Stimulated activated naive B cell treated with anti-CD40 and anti-IgM and Interleukin-4, amounts not matched to agents 10 μg/mL and 1 μg/mL and 100 μg/mL, for 72 hours (primary cell): ENCODE results near the gene SNX25.
A peak's percentile ranks its signal among the peaks of the same experiment; 100 is the strongest.

Experiments used
- ATAC-seq, 2 donors: fragments of 150-1000 bp; cut with Tn5 transposase; replicated peaks; 2 replicates each; pipeline ENCODE4 v1.10.0; 2021; ENCODE audit warnings: moderate library complexity in 1 of 2
- DNase-seq: peaks from one replicate; pipeline ENCODE4 v3.0.0; 2021
- H3K27ac Mint-ChIP-seq: one replicate; pipeline ENCODE4 v1.8.0; 2022; ENCODE audit warnings: mild to moderate bottlenecking, mixed read lengths
- H3K27me3 Mint-ChIP-seq, 2 donors: one replicate each; pipeline ENCODE4 v1.8.0; 2022; ENCODE audit warnings: mixed read lengths in 2 of 2
- H3K36me3 Mint-ChIP-seq, 2 donors: one replicate each; pipeline ENCODE4 v1.8.0; 2022; ENCODE audit warnings: mixed read lengths in 2 of 2, mild to moderate bottlenecking in 1 of 2
- H3K4me1 Mint-ChIP-seq, 2 donors: one replicate each; pipeline ENCODE4 v1.8.0; 2022; ENCODE audit warnings: mixed read lengths in 2 of 2, mild to moderate bottlenecking in 1 of 2
- H3K4me3 Mint-ChIP-seq, 2 donors: one replicate each; pipeline ENCODE4 v1.8.0; 2022; ENCODE audit warnings: mild to moderate bottlenecking in 2 of 2, mixed read lengths in 2 of 2, moderate library complexity in 1 of 2
- H3K9me3 Mint-ChIP-seq, 2 donors: one replicate each; pipeline ENCODE4 v1.8.0; 2022; ENCODE audit warnings: mixed read lengths in 2 of 2, mild to moderate bottlenecking in 1 of 2

SNX25 gene

GRCh38 chr4:185209031-185209851 lies at the start of gene SNX25:
Gene SNX25, plus strand, starts transcription at chr4:185209598. Its CDS starts 229 bp downstream, at chr4:185209827.
- ATAC-seq: peak; percentile 83 to 88
- H3K27ac Mint-ChIP-seq: peak within 1 kb of the TSS; percentile 89

GRCh38 chr4:185165605-185166063 lies 43.8 kb upstream of the SNX25 start:
- H3K9me3 Mint-ChIP-seq: no peaks in the 10 kb centered on the region
- peaks cover 15 to 34% of the 10 kb centered on the region in 2 donors for H3K36me3 Mint-ChIP-seq
- DNase-seq: no peak
- ATAC-seq: peak; percentile 97 to 98
- H3K4me1 Mint-ChIP-seq: peaks cover 11 to 17% of the 10 kb centered on the region in 2 donors
- peak overlapping the region in 1 of 2 donors; percentile 5 for H3K4me3 Mint-ChIP-seq
- no peaks in the 10 kb centered on the region for H3K27me3 Mint-ChIP-seq
- peak overlapping the region; percentile 16 for H3K27ac Mint-ChIP-seq

More at GRCh38 chr4:185209031-185209851, at the start of gene SNX25:
- peak; percentile 87 for DNase-seq
- H3K27me3 Mint-ChIP-seq: no peaks in the 10 kb centered on the region
- no peaks in the 10 kb centered on the region for H3K9me3 Mint-ChIP-seq
- peak within 1 kb of the TSS; percentile 89 to 90 for H3K4me3 Mint-ChIP-seq
- H3K36me3 Mint-ChIP-seq: peaks cover 0 to 5% of the 10 kb centered on the region in 2 donors
- peaks cover 41 to 71% of the 10 kb centered on the region in 2 donors for H3K4me1 Mint-ChIP-seq

- peaks cover 17 to 30% of the 10 kb centered on the region in 2 donors for H3K36me3 Mint-ChIP-seq
- H3K27ac Mint-ChIP-seq: no peak overlapping the region
- no peaks in the 10 kb centered on the region for H3K9me3 Mint-ChIP-seq
- ATAC-seq: no peak
- no peaks in the 10 kb centered on the region for H3K27me3 Mint-ChIP-seq
- no peak for DNase-seq
- H3K4me3 Mint-ChIP-seq: no peak overlapping the region
- peaks cover 17 to 29% of the 10 kb centered on the region in 2 donors for H3K4me1 Mint-ChIP-seq
These were observed 42.2 kb upstream of the SNX25 start for GRCh38 chr4:185167234-185167633.

- DNase-seq (no peak), ATAC-seq (peak; percentile 80)
- H3K9me3 Mint-ChIP-seq: no peaks in the 10 kb centered on the region
- H3K4me3 Mint-ChIP-seq: peak overlapping the region in 1 of 2 donors; percentile 50
- peaks cover 24 to 38% of the 10 kb centered on the region in 2 donors for H3K36me3 Mint-ChIP-seq
- H3K27ac Mint-ChIP-seq: no peak overlapping the region
- peaks cover 8 to 16% of the 10 kb centered on the region in 2 donors for H3K4me1 Mint-ChIP-seq
- H3K27me3 Mint-ChIP-seq: no peaks in the 10 kb centered on the region
These were observed 37.9 kb upstream of the SNX25 start for GRCh38 chr4:185171373-185172071.

- no peak for DNase-seq
These were observed 29.9 kb upstream of the SNX25 start for GRCh38 chr4:185179488-185179887.

GRCh38 chr4:185182239-185182638 lies 27.2 kb upstream of the SNX25 start:
- H3K27me3 Mint-ChIP-seq: no peaks in the 10 kb centered on the region
- peaks cover 7 to 29% of the 10 kb centered on the region in 2 donors for H3K36me3 Mint-ChIP-seq
- no peak overlapping the region for H3K4me3 Mint-ChIP-seq
- no peaks in the 10 kb centered on the region for H3K9me3 Mint-ChIP-seq
- no peak for ATAC-seq
- no peak for DNase-seq
- H3K27ac Mint-ChIP-seq: no peak overlapping the region
- peaks cover 2 to 11% of the 10 kb centered on the region in 2 donors for H3K4me1 Mint-ChIP-seq

More at GRCh38 chr4:185179488-185179887, 29.9 kb upstream of the SNX25 start:
- Mint-ChIP-seq H3K36me3 (peaks cover 15 to 31% of the 10 kb centered on the region in 2 donors), H3K4me1 (peaks cover 2 to 11% of the 10 kb centered on the region in 2 donors), H3K27ac (no peak overlapping the region), H3K27me3 (no peaks in the 10 kb centered on the region), H3K9me3 (no peaks in the 10 kb centered on the region), H3K4me3 (no peak overlapping the region)
- no peak for ATAC-seq

GRCh38 chr4:185183622-185184281 lies 25.6 kb upstream of the SNX25 start:
- Mint-ChIP-seq H3K27me3 (no peaks in the 10 kb centered on the region), H3K27ac (no peak overlapping the region), H3K9me3 (no peaks in the 10 kb centered on the region), H3K36me3 (peaks cover 10 to 32% of the 10 kb centered on the region in 2 donors), H3K4me3 (no peak overlapping the region), H3K4me1 (peaks cover 4 to 10% of the 10 kb centered on the region in 2 donors)
- DNase-seq (peak; percentile 51), ATAC-seq (peak; percentile 70 to 71)

- DNase-seq (no peak), ATAC-seq (no peak)
- Mint-ChIP-seq H3K4me3 (no peak overlapping the region), H3K27ac (no peak overlapping the region), H3K9me3 (no peaks in the 10 kb centered on the region), H3K27me3 (no peaks in the 10 kb centered on the region), H3K36me3 (peaks cover 18 to 35% of the 10 kb centered on the region in 2 donors), H3K4me1 (peaks cover 12 to 14% of the 10 kb centered on the region in 2 donors)
These were observed 22.6 kb upstream of the SNX25 start for GRCh38 chr4:185186769-185187168.

- H3K4me1 Mint-ChIP-seq: peaks cover 17 to 23% of the 10 kb centered on the region in 2 donors
- peaks cover 13 to 35% of the 10 kb centered on the region in 2 donors for H3K36me3 Mint-ChIP-seq
- no peak for DNase-seq
- H3K9me3 Mint-ChIP-seq: no peaks in the 10 kb centered on the region
- no peak overlapping the region for H3K4me3 Mint-ChIP-seq
- H3K27ac Mint-ChIP-seq: no peak overlapping the region
- no peak for ATAC-seq
- H3K27me3 Mint-ChIP-seq: no peaks in the 10 kb centered on the region
These were observed 19.6 kb upstream of the SNX25 start for GRCh38 chr4:185189606-185190305.

- no peak overlapping the region for H3K27ac Mint-ChIP-seq
- peaks cover 19 to 29% of the 10 kb centered on the region in 2 donors for H3K4me1 Mint-ChIP-seq
These were observed 19.0 kb upstream of the SNX25 start for GRCh38 chr4:185190306-185190856.

GRCh38 chr4:185192059-185192458 lies 17.3 kb upstream of the SNX25 start:
- DNase-seq (no peak), ATAC-seq (peak; percentile 82 to 85)
- Mint-ChIP-seq H3K4me3 (peak overlapping the region in 1 of 2 donors; percentile 26), H3K27ac (no peak overlapping the region), H3K36me3 (peaks cover 15 to 35% of the 10 kb centered on the region in 2 donors), H3K27me3 (no peaks in the 10 kb centered on the region), H3K4me1 (peaks cover 19 to 36% of the 10 kb centered on the region in 2 donors), H3K9me3 (no peaks in the 10 kb centered on the region)

More at GRCh38 chr4:185190306-185190856, 19.0 kb upstream of the SNX25 start:
- Mint-ChIP-seq H3K36me3 (peaks cover 13 to 37% of the 10 kb centered on the region in 2 donors), H3K4me3 (no peak overlapping the region), H3K9me3 (no peaks in the 10 kb centered on the region), H3K27me3 (no peaks in the 10 kb centered on the region)
- ATAC-seq: no peak
- DNase-seq: no peak

- no peak for DNase-seq
- Mint-ChIP-seq H3K27me3 (no peaks in the 10 kb centered on the region), H3K9me3 (no peaks in the 10 kb centered on the region), H3K4me1 (peaks cover 19 to 45% of the 10 kb centered on the region in 2 donors), H3K27ac (no peak overlapping the region), H3K36me3 (peaks cover 12 to 25% of the 10 kb centered on the region in 2 donors), H3K4me3 (no peak overlapping the region)
- no peak for ATAC-seq
These were observed 14.2 kb upstream of the SNX25 start for GRCh38 chr4:185194924-185195888.
